Thoracic aorta endothelial cell (primary cell): Measurements from ENCODE around the gene ATRAID. TPM values are rescaled to one million over a fixed set of nuclear protein-coding genes. Genes with fewer than 3 reads are reported as not detected.

Source experiments
- total RNA-seq: library from RNA; depleted of rRNA; stranded (reverse); fragments of >200 nt; gene quantifications from 2 replicates; pipeline ENCODE4 v1.2.3, GENCODE V29; 2012

The ATRAID gene, protein sequence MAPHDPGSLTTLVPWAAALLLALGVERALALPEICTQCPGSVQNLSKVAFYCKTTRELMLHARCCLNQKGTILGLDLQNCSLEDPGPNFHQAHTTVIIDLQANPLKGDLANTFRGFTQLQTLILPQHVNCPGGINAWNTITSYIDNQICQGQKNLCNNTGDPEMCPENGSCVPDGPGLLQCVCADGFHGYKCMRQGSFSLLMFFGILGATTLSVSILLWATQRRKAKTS
- 84.8 and 101 TPM in 2 replicates for total RNA-seq

DNA sequence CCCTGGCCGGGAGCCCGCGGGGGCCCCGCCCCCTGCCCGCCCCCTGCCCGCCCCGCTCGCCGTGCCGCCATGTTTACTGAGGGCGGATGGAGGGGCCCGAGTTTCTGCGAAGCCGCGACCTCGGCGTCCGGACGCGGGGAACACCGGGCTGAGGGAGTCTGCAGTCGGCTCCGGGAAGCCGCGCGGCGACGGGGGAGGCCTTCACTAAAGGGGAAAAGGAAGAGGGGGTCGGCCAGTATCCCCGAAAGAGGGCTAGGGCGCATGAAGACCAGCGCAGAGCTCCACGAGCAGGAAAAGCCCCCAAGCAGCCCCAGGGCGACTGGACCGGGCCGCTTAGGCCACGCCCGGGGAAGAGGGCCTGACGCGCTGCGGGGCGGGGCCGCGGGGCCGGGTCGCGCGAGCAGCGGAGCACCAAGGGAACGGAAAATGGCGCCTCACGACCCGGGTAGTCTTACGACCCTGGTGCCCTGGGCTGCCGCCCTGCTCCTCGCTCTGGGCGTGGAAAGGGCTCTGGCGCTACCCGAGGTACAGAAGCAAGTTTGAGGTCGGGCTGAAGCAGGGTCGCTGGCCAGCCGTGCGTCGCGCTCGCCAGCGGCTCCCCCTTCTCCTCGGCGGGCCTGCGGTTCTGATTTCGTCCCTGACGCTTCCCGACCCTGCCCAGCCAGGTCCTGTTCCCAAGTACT lies at the start of gene ATRAID, which contains the start of gene SLC5A6:
TSS of gene ATRAID (plus strand) at position 99 of the 683 bp plus-strand sequence. CDS start at position 427, 328 bp downstream.
TSS of gene SLC5A6 (minus strand) at position 326 of the 683 bp plus-strand sequence. CDS start 4,618 bp downstream, outside the sequence.

GRCh38 chr2:27217173-27218121 lies 5.6 kb downstream of the ATRAID start, which contains the start of gene CAD:
CAD (plus strand) TSS chr2:27217369; CDS start chr2:27217552, 183 bp downstream.

GRCh38 chr2:27262379-27263286 lies 50.8 kb downstream of the ATRAID start, which contains the start of gene SLC30A3:
SLC30A3 (minus strand) TSS chr2:27263047; CDS start chr2:27262906, 141 bp downstream.

Other genes starting within 250 kb of the ATRAID start
- 2.3 and 2.7 TPM in 2 replicates for gene MAPRE3, start 241.4 kb upstream of the ATRAID start, total RNA-seq
- 50.4 and 57.4 TPM in 2 replicates for gene TMEM214, start 179.1 kb upstream of the ATRAID start, total RNA-seq
- gene AGBL5, start 160.4 kb upstream of the ATRAID start, total RNA-seq: 24.5 and 24.7 TPM in 2 replicates
- 183 and 195 TPM in 2 replicates for gene OST4, start 140.4 kb upstream of the ATRAID start, total RNA-seq
- gene EMILIN1, start 133.4 kb upstream of the ATRAID start, total RNA-seq: 7.6 and 9.8 TPM in 2 replicates
- gene KHK, start 125.3 kb upstream of the ATRAID start, total RNA-seq: 2.4 and 3.4 TPM in 2 replicates
- gene CGREF1, start 92.9 kb upstream of the ATRAID start, total RNA-seq: 1.3 and 3.0 TPM in 2 replicates
- gene ABHD1, start 88.2 kb upstream of the ATRAID start, total RNA-seq: 0.13 TPM in 1 of 2 replicates, not detected in the other
- gene PREB, start 77.4 kb upstream of the ATRAID start, total RNA-seq: 38.4 and 42.0 TPM in 2 replicates
- not detected in 2 replicates for gene PRR30, start 72.6 kb upstream of the ATRAID start, total RNA-seq
- gene TCF23, start 63.0 kb upstream of the ATRAID start, total RNA-seq: not detected in 2 replicates
- 41.8 and 50.3 TPM in 2 replicates for gene SLC5A6, start 227 bp downstream of the ATRAID start, total RNA-seq
- 46.7 and 70.7 TPM in 2 replicates for gene CAD, start 5.3 kb downstream of the ATRAID start, total RNA-seq
- 0.36 TPM in 1 of 2 replicates, not detected in the other for gene SLC30A3, start 51.0 kb downstream of the ATRAID start, total RNA-seq
- gene DNAJC5G, start 63.4 kb downstream of the ATRAID start, total RNA-seq: not detected in 2 replicates
- not detected in 2 replicates for gene TRIM54, start 70.4 kb downstream of the ATRAID start, total RNA-seq
- 0.13 and 0.36 TPM in 2 replicates for gene UCN, start 96.4 kb downstream of the ATRAID start, total RNA-seq
- 52.3 and 60.1 TPM in 2 replicates for gene MPV17, start 111.1 kb downstream of the ATRAID start, total RNA-seq
- 45.1 and 51.3 TPM in 2 replicates for gene GTF3C2, start 144.7 kb downstream of the ATRAID start, total RNA-seq
- gene EIF2B4, start 158.3 kb downstream of the ATRAID start, total RNA-seq: 32.6 and 34.1 TPM in 2 replicates
- gene SNX17, start 158.6 kb downstream of the ATRAID start, total RNA-seq: 106 and 126 TPM in 2 replicates
- gene ZNF513, start 168.7 kb downstream of the ATRAID start, total RNA-seq: 7.4 and 10.7 TPM in 2 replicates
- gene PPM1G, start 197.6 kb downstream of the ATRAID start, total RNA-seq: 133 and 134 TPM in 2 replicates
- gene NRBP1, start 216.6 kb downstream of the ATRAID start, total RNA-seq: 116 and 119 TPM in 2 replicates
- gene KRTCAP3, start 230.3 kb downstream of the ATRAID start, total RNA-seq: 0.53 and 0.57 TPM in 2 replicates